A673 (cell line): Measurements from ENCODE around the gene SOBP.

Experiments
- CTCF ChIP-seq: fragments of 300-800, 200-600 bp; sonication (generic); conservative IDR thresholded peaks from 2 replicates; pipeline ENCODE4 v1.5.1; 2017; ENCODE audit warnings: low read depth, mild to moderate bottlenecking, antibody characterized with exemption, low read length, moderate library complexity, mixed read lengths
- EZH2 ChIP-seq: fragments of 200-600 bp; sonication (generic); IDR thresholded peaks from 2 replicates; pipeline ENCODE4 v1.6.1; 2017; ENCODE audit warnings: borderline replicate concordance, low read depth, mild to moderate bottlenecking, mixed read lengths, antibody characterized with exemption, low read length; ENCODE audit not compliant: poor library complexity, severe bottlenecking

- TF ChIP-seq CTCF (no peak), EZH2 (no peak)
Measured at GRCh38 chr6:107466062-107466461, 23.9 kb upstream of the SOBP start.
